HepG2 (cell line): Measurements from ENCODE around the gene BPIFB6. TPM values are rescaled to one million over a fixed set of nuclear protein-coding genes. Genes with fewer than 3 reads are reported as not detected.

Experiments
- AGO2 ChIP-seq: fragments of 200-400 bp; formaldehyde crosslinking; optimal IDR thresholded peaks from 2 replicates; pipeline ENCODE3; 2017; ENCODE audit warnings: mild to moderate bottlenecking, low read depth, low read length, moderate library complexity
- EHMT2 ChIP-seq: fragments of 200-600 bp; sonication (generic); IDR thresholded peaks from 2 replicates; pipeline ENCODE4 v1.7.0; 2017; ENCODE audit warnings: antibody characterized with exemption, low read depth, low read length, borderline replicate concordance
- NFKB2 ChIP-seq: sonication (generic); formaldehyde crosslinking; IDR thresholded peaks from 2 replicates; pipeline ENCODE4 v1.4.0; 2020; ENCODE audit warnings: missing genetic modification reagents, borderline replicate concordance
- NFYC ChIP-seq: IDR thresholded peaks from 2 replicates; pipeline ENCODE4 v1.6.1; 2016; ENCODE audit warnings: missing genetic modification reagents, missing compliant biosample characterization
- PAX8 ChIP-seq: sonication (generic); formaldehyde crosslinking; IDR thresholded peaks from 2 replicates; pipeline ENCODE4 v1.8.0; 2022; ENCODE audit warnings: mild to moderate bottlenecking, missing genetic modification reagents, borderline replicate concordance
- PHB2 ChIP-seq: fragments of 450-650 bp; IDR thresholded peaks from 2 replicates; pipeline ENCODE4 v1.6.1; 2018; ENCODE audit not compliant: partially characterized antibody
- PHF20 ChIP-seq: sonication (generic); formaldehyde crosslinking; IDR thresholded peaks from 2 replicates; pipeline ENCODE4 v1.5.0; 2020; ENCODE audit warnings: mild to moderate bottlenecking, missing genetic modification reagents
- POLR2A ChIP-seq, 2 experiments: IDR thresholded peaks; 2 replicates each; pipeline ENCODE4 v1.6.1; 2011; ENCODE audit warnings: low read depth in 2 of 2, low read length in 2 of 2, mild to moderate bottlenecking in 1 of 2, moderate library complexity in 1 of 2; ENCODE audit not compliant: insufficient read depth in 1 of 2
- ZFP37 ChIP-seq: sonication (generic); formaldehyde crosslinking; IDR thresholded peaks from 2 replicates; pipeline ENCODE4 v1.4.0; 2020; ENCODE audit warnings: missing genetic modification reagents, borderline replicate concordance
- ZNF292 ChIP-seq: sonication (generic); formaldehyde crosslinking; IDR thresholded peaks from 2 replicates; pipeline ENCODE4 v1.8.1; 2022; ENCODE audit warnings: mild to moderate bottlenecking, low read depth, missing genetic modification reagents, borderline replicate concordance
- ZNF407 ChIP-seq: sonication (generic); formaldehyde crosslinking; IDR thresholded peaks from one replicate; pipeline ENCODE4 v1.5.1; 2020; ENCODE audit warnings: mild to moderate bottlenecking, missing genetic modification reagents; ENCODE audit errors: not compliant biosample characterization
- ZNF512 ChIP-seq: sonication (generic); formaldehyde crosslinking; IDR thresholded peaks from 2 replicates; pipeline ENCODE4 v1.4.0; 2020; ENCODE audit warnings: mild to moderate bottlenecking, missing genetic modification reagents
- ZNF546 ChIP-seq: sonication (generic); formaldehyde crosslinking; conservative IDR thresholded peaks from 2 replicates; pipeline ENCODE4 v1.8.1; 2023; ENCODE audit warnings: mild to moderate bottlenecking, missing genetic modification reagents
- ZNF574 ChIP-seq: sonication (generic); formaldehyde crosslinking; IDR thresholded peaks from 2 replicates; pipeline ENCODE4 v1.4.0; 2020; ENCODE audit warnings: missing genetic modification reagents
- polyA plus RNA-seq, 8 experiments: library from polyadenylated mRNA; depleted of rRNA in 3 of 8; stranded (reverse) in 7 of 8; unstranded in 1 of 8; fragments of >200 nt; fragmentation: Illumina TruSeq in 4 of 8; extraction: Trizol in 4 of 8; gene quantifications; 2 replicates each; pipeline versions ENCODE4 v1.2.1 to v1.2.3, GENCODE V29; 2011 to 2016; ENCODE audit warnings: low read depth in 4 of 8, missing spikeins in 1 of 8, mixed read lengths in 1 of 8; ENCODE audit not compliant: insufficient read depth in 1 of 8
- total RNA-seq, 5 experiments: library from RNA; depleted of rRNA; stranded (reverse); fragments of >200 nt; fragmentation: Illumina TruSeq; extraction: Trizol; gene quantifications; 2 replicates each; pipeline ENCODE4 v1.2.3, GENCODE V29; 2016; ENCODE audit warnings: low read depth in 1 of 5

The BPIFB6 gene
- total and polyA plus RNA-seq, 2 of the 13 experiments (the other 11 are each of a cell fraction or from before 2014, with no cell fraction given), result 0.13 to 1.7 TPM

GRCh38 chr20:33022694-33023438 lies 8.6 kb upstream of the BPIFB6 start (continued):
- TF ChIP-seq ZNF512 (CRISPR knock-in tag) (no peak), EHMT2 (no peak), ZNF407 (CRISPR knock-in tag) (no peak), NFKB2 (CRISPR knock-in tag) (0 out of 2 replicates have a peak, but pooled peaks have one; percentile 9), NFYC (no peak), ZNF574 (0 out of 2 replicates have a peak, but pooled peaks have one; percentile 38), ZNF546 (no peak), PHB2 (no peak), ZFP37 (CRISPR knock-in tag) (no peak), POLR2A (IDR thresholded peaks at IDR 0.05; ENCODE audit: insufficient read depth in 1 of 2, low read depth in 2 of 2, low read length in 2 of 2) (peak; percentile 52 to 63; a peak in 3 of 4 replicates), ZNF292 (CRISPR knock-in tag) (no peak), PHF20 (CRISPR knock-in tag) (no peak), AGO2 (peak; percentile 85), PAX8 (no peak)
- TF ChIP-seq, all 625 proteins: peak for 19
